Neuron (in vitro differentiated cells): Measurements from ENCODE around the gene TCHHL1.

Experiments used
- H2AFZ ChIP-seq: one replicate; pipeline ENCODE4 v1.6.1; 2013; ENCODE audit warnings: low read depth, mild to moderate bottlenecking, inconsistent platforms, low read length, moderate library complexity
- H3K27me3 ChIP-seq: one replicate; pipeline ENCODE4 v1.6.1; 2013; ENCODE audit warnings: low read length; ENCODE audit not compliant: insufficient read depth
- H3K36me3 ChIP-seq: one replicate; pipeline ENCODE4 v1.6.1; 2013; ENCODE audit warnings: low read length; ENCODE audit not compliant: insufficient read depth
- H3K4me1 ChIP-seq: one replicate; pipeline ENCODE4 v1.6.1; 2013; ENCODE audit warnings: low read length; ENCODE audit not compliant: insufficient read depth
- H3K4me3 ChIP-seq: 2 replicates; pipeline ENCODE4 v1.5.1; 2013; ENCODE audit warnings: mild to moderate bottlenecking, low read length, moderate library complexity
- H3K9me3 ChIP-seq: one replicate; pipeline ENCODE4 v1.6.1; 2013; ENCODE audit warnings: low read length

The TCHHL1 gene

DNA sequence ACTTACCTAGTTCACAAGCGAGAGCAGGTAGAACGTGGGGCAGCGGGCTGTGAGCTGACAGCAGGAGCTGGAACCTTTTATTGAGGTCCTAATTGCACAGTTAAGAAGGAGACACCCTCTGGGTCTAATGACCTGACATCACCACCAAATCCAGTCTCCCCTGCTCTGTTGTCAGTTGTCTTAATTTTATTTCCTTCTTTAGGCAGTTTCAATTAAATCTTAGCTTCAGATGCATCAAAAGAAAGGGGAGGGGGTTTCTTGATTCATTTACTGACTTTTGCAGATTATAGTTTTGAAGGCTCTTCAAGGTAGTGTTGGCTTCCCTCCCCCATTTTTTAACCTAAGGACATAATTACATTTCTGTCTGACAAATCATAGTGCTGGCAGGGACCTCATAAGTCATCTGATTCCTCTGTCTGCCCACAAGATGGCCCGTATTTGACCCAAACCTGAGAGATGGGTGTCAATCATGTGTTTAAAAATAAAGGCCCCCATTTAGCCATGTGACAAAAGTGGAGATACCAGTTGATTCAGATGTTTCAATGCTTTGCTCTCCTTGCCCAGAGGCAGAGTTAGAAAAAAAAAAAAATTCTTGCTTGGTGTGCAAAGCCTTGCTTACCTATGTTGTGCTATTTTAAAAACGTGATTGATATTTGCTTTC, at the start of gene TCHHL1:
TCHHL1 (minus strand) TSS at position 51 of the 661 bp plus-strand sequence. CDS start 921 bp downstream, outside the sequence.
- no peak within 1 kb of the TSS for H2AFZ ChIP-seq
- no peaks in the 10 kb centered on the region for H3K9me3 ChIP-seq
- H3K27me3 ChIP-seq, result peaks cover 4% of the 10 kb centered on the region
- H3K4me1 ChIP-seq, result no peaks in the 10 kb centered on the region
- no peaks in the 10 kb centered on the region for H3K36me3 ChIP-seq
- no peak within 1 kb of the TSS for H3K4me3 ChIP-seq

DNA sequence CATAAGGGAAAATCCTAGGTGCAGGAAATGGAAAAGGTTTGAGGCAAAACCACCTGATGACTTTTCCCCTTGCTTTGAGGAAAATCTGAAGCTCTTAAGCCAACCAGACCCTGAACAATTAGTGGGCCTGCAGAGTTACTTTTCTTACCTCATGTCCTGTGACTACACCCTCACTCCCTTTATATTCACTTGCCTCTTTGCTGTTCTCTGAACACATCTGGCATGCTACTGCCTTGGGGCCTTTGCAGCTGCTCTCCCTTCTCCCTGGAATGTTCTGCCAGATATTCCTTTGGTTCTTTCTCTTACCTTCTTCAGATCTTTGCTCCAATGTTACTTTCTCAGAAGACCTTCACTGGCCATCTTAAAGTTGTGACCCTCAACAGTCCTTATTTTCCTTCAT, 48.4 kb upstream of the TCHHL1 start:
- Histone ChIP-seq H3K27me3 (no peaks in the 10 kb centered on the region), H3K4me1 (no peaks in the 10 kb centered on the region), H3K36me3 (no peaks in the 10 kb centered on the region), H3K4me3 (no peak overlapping the region), H3K9me3 (no peaks in the 10 kb centered on the region), H2AFZ (no peak overlapping the region)

DNA sequence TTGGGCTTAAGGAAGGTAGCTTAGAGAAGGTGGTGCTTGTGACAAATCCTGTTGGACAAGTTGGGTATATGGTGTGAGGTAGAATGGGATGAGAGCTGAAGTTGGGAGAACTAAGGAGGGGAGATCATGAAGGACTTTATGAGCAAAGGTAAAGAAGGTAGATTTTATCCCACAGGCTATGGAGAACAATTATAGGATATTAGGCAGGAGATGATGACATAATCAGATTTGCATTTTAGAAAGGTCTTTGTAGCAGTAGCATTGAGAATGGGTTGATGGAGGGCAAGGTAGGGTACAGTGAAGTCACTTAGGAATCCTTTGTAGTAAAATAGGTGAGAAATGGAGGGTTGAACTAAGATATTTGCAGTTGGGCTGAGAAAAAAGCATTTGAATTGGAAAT, 41.3 kb upstream of the TCHHL1 start:
- no peaks in the 10 kb centered on the region for H3K4me1 ChIP-seq
- H3K27me3 ChIP-seq, result no peaks in the 10 kb centered on the region
- H3K9me3 ChIP-seq, result no peaks in the 10 kb centered on the region
- no peak overlapping the region for H3K4me3 ChIP-seq
- H3K36me3 ChIP-seq, result no peaks in the 10 kb centered on the region
- H2AFZ ChIP-seq, result no peak overlapping the region

DNA sequence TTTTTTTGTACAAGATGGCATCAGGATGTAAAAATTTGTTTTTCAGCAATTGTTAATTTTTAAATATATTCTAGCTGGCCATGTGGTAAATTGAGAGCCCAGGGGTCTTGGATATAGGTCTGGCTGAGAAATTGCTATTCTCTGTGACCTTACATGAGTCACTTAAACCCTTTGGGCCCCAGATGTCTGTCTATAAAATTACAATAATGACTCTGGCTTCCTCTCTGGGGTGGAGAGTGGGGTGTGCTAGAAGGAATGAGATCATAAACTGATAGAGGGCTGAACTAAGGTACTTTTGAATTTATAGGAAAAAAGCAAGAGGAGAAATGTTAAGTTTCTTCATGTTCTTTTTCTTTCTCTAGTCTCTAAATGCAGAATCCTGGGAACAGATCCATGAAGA, 38.8 kb upstream of the TCHHL1 start:
- no peaks in the 10 kb centered on the region for H3K9me3 ChIP-seq
- no peaks in the 10 kb centered on the region for H3K36me3 ChIP-seq
- H3K4me1 ChIP-seq, result no peaks in the 10 kb centered on the region
- peaks cover 2% of the 10 kb centered on the region for H3K27me3 ChIP-seq
- no peak overlapping the region for H2AFZ ChIP-seq
- H3K4me3 ChIP-seq, result no peak overlapping the region

DNA sequence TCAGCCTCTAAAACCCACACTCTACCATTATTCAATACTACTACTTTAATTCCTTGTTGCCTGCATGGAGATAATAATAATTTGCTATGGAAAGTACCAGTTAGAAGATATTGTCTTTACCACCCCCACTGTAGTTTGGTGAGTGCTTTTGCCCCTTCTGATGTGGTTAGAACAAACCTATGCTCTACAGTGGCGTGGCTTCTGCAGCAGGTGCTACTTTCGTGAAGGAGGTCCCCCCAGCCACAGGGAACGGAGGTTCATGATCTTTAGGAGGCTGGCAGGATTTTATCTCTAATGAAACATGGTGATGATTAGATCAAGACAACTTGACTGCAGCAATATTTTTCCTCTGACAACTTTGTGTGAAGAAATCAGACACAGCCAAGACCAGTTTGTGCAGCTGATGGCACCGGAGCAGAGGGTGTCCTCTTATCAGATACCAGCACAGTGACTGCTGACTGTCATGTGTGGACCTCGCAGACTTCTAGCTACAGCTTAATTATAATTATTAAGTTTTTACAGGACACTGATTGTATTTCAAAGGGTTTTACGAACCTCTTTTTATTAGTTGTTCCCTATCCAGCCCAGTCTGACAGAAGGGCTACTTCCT, 37.1 kb upstream of the TCHHL1 start:
- H2AFZ ChIP-seq, result no peak overlapping the region
- H3K4me3 ChIP-seq, result no peak overlapping the region
- no peaks in the 10 kb centered on the region for H3K9me3 ChIP-seq
- H3K36me3 ChIP-seq, result no peaks in the 10 kb centered on the region
- no peaks in the 10 kb centered on the region for H3K4me1 ChIP-seq
- peaks cover 2% of the 10 kb centered on the region for H3K27me3 ChIP-seq

DNA sequence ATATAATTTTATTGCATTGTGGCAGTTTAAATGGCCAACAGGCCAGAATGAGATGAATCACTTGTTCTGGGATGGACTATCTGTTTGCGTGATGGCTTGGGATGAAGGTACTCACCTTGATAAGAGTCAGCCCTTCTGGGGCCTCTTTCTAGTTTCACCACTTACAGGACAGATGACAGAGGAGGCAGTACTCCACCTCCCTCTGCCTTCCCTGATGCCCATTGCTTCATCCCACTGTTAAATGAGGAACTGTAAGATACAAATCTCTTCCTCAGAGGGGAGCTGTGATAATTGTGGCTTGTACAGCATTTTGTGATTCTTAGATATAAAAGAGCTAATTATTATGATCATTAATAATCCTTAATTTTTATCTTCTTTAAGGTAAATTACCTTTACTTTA, 30.1 kb upstream of the TCHHL1 start:
- Histone ChIP-seq H3K9me3 (no peaks in the 10 kb centered on the region), H3K27me3 (peaks cover under 1% of the 10 kb centered on the region), H3K4me3 (no peak overlapping the region), H2AFZ (no peak overlapping the region), H3K4me1 (no peaks in the 10 kb centered on the region), H3K36me3 (no peaks in the 10 kb centered on the region)

DNA sequence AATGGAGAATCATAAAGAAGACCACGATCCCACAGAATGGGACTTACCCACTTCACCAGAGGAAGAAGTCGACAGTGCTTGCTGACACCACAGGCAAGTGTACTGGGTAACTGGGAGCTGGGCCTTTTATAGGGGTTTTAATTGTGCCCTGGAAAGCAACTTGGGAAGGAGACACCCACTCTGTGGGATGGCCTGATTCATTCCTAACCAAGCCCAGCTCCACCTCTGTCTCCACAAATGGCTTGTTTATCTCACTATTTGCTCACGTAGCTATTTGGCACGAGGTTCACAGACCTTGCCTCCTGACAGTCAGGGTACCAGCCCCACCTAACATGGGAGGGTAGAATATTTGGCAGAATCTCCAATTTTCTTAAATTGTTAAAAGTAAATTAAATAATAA, 26.5 kb upstream of the TCHHL1 start, which contains the start of gene TCHH:
TCHH (minus strand) TSS at position 101 of the 400 bp plus-strand sequence. CDS start 1,364 bp downstream, outside the sequence.
- no peaks in the 10 kb centered on the region for H3K36me3 ChIP-seq
- no peak within 1 kb of the TSS for H3K4me3 ChIP-seq
- peaks cover 16% of the 10 kb centered on the region for H3K27me3 ChIP-seq
- no peak within 1 kb of the TSS for H2AFZ ChIP-seq
- H3K9me3 ChIP-seq, result no peaks in the 10 kb centered on the region
- H3K4me1 ChIP-seq, result no peaks in the 10 kb centered on the region

DNA sequence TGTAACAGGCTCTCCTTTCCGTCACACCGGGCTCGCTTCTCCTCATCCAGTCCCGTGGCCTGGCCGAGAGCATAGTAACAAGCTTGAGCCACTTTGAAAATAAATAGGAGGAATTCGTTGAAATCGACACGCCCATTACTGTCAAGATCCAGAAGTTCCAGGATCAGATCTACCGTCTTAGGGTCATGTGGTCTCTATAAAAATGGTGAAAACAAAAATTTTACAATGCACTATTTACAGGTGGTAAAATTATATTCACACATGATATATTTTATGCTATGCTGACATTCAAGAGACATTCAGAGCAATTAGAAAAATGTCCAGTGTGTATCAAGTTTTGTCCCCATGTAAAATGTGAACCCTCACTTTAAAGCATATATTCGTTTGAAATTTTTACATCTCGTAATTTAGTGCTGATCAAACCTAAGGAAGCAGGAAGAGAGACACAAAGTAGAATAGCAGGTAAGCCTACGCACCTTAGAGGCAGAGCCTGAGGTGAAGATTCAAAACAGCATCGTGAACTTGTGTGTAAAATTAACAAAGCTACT, 24.1 kb upstream of the TCHHL1 start:
- Histone ChIP-seq H3K4me1 (no peaks in the 10 kb centered on the region), H3K36me3 (no peaks in the 10 kb centered on the region), H3K27me3 (peaks cover 21% of the 10 kb centered on the region), H3K4me3 (no peak overlapping the region), H2AFZ (no peak overlapping the region), H3K9me3 (peaks cover 4% of the 10 kb centered on the region)

DNA sequence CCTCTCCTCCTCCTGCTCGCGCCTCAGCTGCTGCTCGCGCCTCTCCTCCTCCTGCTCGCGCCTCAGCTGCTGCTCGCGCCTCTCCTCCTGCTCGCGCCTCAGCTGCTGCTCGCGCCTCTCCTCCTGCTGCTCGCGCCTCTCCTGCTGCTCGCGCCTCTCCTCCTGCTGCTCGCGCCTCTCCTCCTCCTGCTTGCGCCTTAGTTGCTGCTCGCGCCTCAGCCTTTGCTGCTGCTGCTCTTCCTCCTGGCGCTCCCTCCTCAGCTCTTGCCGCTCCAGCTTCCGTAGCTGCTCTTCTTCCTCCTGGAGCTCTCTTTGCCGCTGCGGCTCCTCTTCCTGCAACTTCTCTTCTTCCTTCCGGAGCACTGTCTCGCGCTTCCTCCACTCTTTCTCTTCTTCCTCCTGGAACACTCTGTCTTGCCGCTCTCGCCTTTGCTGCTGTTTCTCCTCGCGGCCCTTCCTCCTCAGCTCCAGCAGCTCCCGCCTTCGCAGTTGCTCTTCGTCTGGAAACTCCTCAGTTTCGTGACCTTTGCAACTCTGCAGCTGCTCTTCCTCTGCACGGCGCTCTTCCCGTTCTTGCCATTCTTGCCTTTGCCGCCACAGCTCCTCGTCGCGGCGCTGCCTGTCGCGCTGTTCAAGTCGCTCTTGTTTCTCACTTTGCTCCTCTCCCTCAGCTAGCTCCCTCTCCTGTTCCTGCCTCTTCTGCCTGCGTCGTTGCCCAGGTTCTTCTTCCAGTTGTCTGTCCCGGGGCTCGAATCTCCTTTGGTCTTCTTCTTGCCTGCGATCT, 23.4 kb upstream of the TCHHL1 start:
- Histone ChIP-seq H3K36me3 (no peaks in the 10 kb centered on the region), H3K9me3 (peaks cover 7% of the 10 kb centered on the region), H3K27me3 (peaks cover 26% of the 10 kb centered on the region), H2AFZ (no peak overlapping the region), H3K4me1 (no peaks in the 10 kb centered on the region), H3K4me3 (peak overlapping the region; percentile 25)

DNA sequence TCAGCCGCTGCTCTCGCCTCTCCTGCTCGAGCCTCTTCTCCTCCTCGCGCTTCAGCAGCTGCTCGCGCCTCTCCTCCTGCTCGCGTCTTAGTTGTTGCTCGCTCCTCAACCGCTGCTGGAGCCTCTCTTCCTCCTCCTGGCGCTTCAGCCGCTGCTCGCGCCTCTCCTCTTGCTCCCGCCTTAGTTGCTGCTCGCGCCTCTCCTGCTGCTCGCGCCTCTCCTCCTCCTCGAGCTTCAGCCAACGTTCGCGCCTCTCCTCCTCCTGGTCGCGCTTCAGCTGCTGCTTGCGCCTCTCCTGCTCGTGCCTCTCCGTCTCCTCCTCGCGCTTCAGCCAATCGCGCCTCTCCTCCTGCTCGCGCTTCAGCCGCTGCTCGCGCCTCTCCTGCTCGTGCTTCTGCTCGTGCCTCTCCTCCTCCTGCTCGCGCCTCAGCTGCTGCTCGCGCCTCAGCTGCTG, 22.7 kb upstream of the TCHHL1 start:
- Histone ChIP-seq H3K9me3 (peaks cover 7% of the 10 kb centered on the region), H3K4me1 (no peaks in the 10 kb centered on the region), H2AFZ (peak overlapping the region; percentile 3), H3K36me3 (no peaks in the 10 kb centered on the region), H3K27me3 (peaks cover 26% of the 10 kb centered on the region), H3K4me3 (peak overlapping the region; percentile 11)

DNA sequence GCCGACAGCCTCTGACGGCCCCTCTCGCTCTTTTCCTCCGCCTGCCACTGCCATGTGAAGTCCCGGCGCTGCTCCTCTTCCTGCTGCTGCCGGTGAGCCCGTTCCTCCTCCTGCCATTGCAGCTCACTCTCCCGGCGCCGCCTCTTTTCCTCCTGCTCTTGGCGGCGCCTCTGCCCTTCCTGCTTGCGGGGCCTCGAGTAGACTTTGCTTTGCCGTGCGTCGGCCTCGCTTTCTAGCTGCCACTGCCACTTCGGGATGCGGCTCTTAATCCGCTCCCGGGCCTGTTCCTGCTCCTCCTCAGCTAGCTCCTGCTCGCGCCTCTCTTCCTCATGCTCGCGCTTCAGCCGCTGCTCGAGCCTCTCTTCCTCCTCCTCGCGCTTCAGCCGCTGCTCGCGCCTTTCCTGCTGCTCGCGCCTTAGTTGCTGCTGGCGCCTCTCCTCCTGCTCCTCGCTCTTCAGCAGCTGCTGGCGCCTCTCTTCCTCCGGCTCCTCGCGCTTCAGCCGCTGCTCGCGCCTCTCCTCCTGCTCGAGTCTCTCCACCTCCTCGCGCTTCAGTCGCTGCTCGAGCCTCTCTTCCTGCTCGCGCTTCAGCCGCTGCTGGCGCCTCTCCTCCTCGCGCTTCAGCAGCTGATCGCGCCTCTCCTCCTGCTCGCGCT, 22.1 kb upstream of the TCHHL1 start:
- no peaks in the 10 kb centered on the region for H3K36me3 ChIP-seq
- peaks cover 26% of the 10 kb centered on the region for H3K27me3 ChIP-seq
- no peaks in the 10 kb centered on the region for H3K4me1 ChIP-seq
- peak overlapping the region; percentile 11 for H3K4me3 ChIP-seq
- peak overlapping the region; percentile 3 for H2AFZ ChIP-seq
- H3K9me3 ChIP-seq, result peaks cover 7% of the 10 kb centered on the region

DNA sequence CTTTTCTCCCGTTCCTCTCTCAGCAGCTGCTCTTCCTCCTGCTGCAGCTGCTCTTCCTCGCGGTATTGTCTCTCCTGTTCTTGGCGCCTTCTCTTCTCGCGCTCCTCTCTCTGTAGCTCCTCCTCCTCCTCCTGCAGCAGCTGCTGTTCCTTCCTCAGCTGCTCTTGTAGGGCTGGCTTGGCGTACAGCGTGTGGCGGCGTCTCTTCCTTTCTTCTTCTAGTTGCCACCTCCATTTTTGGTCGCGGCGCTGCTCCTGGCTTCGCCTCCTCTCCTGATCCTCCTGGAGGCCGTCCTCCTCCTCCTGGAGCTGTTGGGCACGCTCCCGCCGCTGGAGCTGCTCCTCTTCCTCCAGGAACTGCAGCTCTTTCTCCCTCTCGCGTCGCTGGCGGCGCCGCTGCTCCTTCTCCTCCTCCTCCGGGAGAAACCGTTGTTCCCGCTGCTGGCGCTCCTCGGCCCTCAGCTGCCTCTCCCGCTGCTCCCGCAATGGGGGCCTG, 21.5 kb upstream of the TCHHL1 start:
- peaks cover 26% of the 10 kb centered on the region for H3K27me3 ChIP-seq
- H3K9me3 ChIP-seq, result peaks cover 7% of the 10 kb centered on the region
- H3K36me3 ChIP-seq, result no peaks in the 10 kb centered on the region
- no peaks in the 10 kb centered on the region for H3K4me1 ChIP-seq
- no peak overlapping the region for H3K4me3 ChIP-seq
- H2AFZ ChIP-seq, result no peak overlapping the region
